RWPE1 (cell line): ENCODE measurements around the gene ICE2.

ENCODE experiments used
- CTCF ChIA-PET: fragments of 350-600 bp; sonication (Branson Sonifier 250); formaldehyde crosslinking; extraction: SDS; loops from one replicate; lab custom pipeline; 2021; lab: Yijun Ruan, JAX
- POLR2A ChIA-PET: fragments of 400-600 bp; formaldehyde crosslinking; extraction: SDS; loops from one replicate; lab custom pipeline; 2020; ENCODE audit warnings: antibody characterized with exemption; ENCODE audit not compliant: low non-redundant PET; lab: Yijun Ruan, JAX
- DNase-seq: peaks from one replicate; pipeline ENCODE4 v3.0.0; 2012; ENCODE audit warnings: low spot score
- H3K27ac ChIP-seq: fragments of 450-650 bp; 2 replicates; pipeline ENCODE4 v1.5.1; 2017
- TF ChIP-seq, protein P1 (sequence below): fragments of 450-650 bp; conservative IDR thresholded peaks from 2 replicates; pipeline ENCODE4 v1.5.1; 2017; ENCODE audit warnings: low read depth, mild to moderate bottlenecking

The ICE2 gene, protein sequence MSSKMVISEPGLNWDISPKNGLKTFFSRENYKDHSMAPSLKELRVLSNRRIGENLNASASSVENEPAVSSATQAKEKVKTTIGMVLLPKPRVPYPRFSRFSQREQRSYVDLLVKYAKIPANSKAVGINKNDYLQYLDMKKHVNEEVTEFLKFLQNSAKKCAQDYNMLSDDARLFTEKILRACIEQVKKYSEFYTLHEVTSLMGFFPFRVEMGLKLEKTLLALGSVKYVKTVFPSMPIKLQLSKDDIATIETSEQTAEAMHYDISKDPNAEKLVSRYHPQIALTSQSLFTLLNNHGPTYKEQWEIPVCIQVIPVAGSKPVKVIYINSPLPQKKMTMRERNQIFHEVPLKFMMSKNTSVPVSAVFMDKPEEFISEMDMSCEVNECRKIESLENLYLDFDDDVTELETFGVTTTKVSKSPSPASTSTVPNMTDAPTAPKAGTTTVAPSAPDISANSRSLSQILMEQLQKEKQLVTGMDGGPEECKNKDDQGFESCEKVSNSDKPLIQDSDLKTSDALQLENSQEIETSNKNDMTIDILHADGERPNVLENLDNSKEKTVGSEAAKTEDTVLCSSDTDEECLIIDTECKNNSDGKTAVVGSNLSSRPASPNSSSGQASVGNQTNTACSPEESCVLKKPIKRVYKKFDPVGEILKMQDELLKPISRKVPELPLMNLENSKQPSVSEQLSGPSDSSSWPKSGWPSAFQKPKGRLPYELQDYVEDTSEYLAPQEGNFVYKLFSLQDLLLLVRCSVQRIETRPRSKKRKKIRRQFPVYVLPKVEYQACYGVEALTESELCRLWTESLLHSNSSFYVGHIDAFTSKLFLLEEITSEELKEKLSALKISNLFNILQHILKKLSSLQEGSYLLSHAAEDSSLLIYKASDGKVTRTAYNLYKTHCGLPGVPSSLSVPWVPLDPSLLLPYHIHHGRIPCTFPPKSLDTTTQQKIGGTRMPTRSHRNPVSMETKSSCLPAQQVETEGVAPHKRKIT

DNA sequence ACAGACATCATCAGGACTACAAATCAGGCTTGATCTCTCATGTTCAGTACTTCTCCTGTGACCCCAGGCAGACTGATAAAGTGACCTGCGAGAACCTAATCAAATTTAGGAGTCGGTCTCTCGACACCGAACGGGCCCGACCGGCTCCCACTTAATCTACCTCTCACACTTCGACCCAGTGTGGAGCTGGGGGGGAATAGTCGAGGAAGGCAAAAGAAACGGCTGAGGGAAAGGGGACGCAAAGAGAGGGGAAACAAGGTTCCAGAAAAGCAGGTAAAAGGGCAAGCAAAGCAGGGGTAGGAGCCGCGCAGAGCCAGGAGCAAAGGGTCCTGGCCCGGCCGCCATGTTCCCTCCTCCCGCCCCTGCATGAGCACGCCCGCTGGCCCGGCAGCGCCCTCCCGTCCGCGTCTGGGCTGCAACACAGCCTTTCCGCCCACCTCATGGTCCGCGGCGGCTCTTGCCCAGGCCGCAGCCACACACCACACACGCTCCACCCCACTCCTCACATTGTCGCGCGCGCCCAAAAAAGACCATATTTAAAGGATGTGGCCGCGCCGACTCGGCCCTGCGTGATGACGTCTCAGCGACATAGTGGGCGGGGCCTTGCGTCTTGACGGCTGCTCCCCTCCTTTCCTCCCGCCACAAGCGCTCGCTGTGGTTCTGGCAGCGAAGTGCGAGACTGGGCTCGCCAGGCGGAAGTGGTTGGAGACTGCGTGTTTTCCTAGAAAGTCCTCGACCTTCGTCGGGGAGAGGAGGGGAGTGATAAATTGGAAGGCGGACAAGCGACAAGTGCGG lies at the start of gene ICE2:
Gene ICE2, minus strand, starts transcription at position 577 of the 795 bp plus-strand sequence. CDS start 1,165 bp downstream, outside the sequence.
- CTCF ChIA-PET, result no interaction called here
- peak; percentile 94 for DNase-seq
- H3K27ac ChIP-seq, result peak within 1 kb of the TSS; percentile 85
- TF ChIP-seq, protein P1, sequence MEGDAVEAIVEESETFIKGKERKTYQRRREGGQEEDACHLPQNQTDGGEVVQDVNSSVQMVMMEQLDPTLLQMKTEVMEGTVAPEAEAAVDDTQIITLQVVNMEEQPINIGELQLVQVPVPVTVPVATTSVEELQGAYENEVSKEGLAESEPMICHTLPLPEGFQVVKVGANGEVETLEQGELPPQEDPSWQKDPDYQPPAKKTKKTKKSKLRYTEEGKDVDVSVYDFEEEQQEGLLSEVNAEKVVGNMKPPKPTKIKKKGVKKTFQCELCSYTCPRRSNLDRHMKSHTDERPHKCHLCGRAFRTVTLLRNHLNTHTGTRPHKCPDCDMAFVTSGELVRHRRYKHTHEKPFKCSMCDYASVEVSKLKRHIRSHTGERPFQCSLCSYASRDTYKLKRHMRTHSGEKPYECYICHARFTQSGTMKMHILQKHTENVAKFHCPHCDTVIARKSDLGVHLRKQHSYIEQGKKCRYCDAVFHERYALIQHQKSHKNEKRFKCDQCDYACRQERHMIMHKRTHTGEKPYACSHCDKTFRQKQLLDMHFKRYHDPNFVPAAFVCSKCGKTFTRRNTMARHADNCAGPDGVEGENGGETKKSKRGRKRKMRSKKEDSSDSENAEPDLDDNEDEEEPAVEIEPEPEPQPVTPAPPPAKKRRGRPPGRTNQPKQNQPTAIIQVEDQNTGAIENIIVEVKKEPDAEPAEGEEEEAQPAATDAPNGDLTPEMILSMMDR, result no peak
- POLR2A ChIA-PET, result no interaction called here

DNA sequence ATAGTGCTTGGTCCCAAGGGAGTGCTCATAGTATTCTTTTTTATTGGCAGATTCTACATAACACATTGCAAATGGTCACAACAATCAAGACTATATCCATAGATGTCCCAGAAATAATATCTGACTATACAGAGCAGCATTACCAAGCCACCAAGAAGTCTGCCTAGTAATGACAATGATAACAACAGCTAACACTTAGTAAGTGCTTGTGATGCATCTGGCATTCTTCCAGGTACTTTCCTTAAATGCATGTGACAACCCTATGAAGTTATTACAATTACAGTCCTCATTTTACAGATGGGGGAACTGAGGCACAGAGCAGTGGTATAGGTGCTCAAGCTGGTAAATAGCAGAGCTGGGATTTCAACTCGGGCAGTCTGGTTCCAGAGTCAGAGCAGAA lies 49.6 kb upstream of the ICE2 start:
- H3K27ac ChIP-seq, result no peak overlapping the region
- no peak for DNase-seq
- ChIA-PET CTCF (interaction anchor here (0.6 kb wide), 2 partner anchors 57 to 121 kb away, joined by 3 to 4 read pairs; no protein-coding TSS in a partner anchor), POLR2A (no interaction called here)
- TF ChIP-seq, protein P1, result no peak

DNA sequence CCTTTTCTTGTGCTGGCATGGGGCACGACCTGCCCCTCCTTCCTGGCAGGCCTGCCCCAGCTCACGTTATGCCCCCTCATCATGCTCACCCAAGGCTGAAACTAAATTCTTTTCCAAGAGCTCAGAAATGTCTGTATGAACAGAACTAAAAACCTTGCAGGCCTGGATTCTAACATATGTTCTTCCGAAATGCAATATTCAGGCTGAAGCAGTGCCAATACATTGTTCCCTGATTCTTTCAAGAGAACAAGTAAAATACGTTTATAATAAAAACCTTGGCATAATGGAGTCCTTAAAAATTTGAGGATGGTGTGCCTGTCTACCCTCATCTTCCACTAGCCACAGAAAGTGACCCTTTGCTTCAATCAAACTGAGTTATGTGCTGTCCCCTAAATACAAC lies 48.5 kb upstream of the ICE2 start:
- H3K27ac ChIP-seq, result no peak overlapping the region
- TF ChIP-seq, protein P1, result no peak
- CTCF ChIA-PET, result interaction anchor here (0.6 to 0.7 kb wide), 2 partner anchors 91 to 211 kb away, joined by 4 to 8 read pairs; no protein-coding TSS in a partner anchor
- no peak for DNase-seq
- POLR2A ChIA-PET, result no interaction called here

DNA sequence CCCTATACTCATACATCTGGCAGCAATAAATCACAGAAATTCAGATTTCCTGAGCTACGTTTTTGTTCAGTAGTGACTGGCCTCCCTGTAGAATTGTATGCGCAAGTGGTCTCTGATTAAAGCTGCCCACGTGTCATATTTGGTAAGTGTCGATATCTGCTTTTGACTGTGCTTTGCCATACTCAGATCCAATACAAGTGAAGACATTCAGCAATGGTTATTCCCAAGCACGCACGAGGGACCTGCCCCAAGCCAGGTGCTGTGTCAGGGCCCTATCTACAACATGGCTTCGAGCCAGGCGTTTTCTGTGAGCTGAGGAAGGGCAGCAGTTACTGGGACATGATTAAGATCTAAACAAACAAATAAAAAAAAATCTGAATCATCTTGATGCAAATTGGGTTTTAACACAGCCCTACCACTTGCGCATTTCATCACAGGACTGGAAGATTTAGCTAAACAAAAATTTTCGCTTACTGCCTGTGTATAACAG lies 47.2 kb upstream of the ICE2 start:
- CTCF ChIA-PET, result no interaction called here
- DNase-seq, result no peak
- POLR2A ChIA-PET, result no interaction called here
- no peak overlapping the region for H3K27ac ChIP-seq
- TF ChIP-seq, protein P1, result no peak

DNA sequence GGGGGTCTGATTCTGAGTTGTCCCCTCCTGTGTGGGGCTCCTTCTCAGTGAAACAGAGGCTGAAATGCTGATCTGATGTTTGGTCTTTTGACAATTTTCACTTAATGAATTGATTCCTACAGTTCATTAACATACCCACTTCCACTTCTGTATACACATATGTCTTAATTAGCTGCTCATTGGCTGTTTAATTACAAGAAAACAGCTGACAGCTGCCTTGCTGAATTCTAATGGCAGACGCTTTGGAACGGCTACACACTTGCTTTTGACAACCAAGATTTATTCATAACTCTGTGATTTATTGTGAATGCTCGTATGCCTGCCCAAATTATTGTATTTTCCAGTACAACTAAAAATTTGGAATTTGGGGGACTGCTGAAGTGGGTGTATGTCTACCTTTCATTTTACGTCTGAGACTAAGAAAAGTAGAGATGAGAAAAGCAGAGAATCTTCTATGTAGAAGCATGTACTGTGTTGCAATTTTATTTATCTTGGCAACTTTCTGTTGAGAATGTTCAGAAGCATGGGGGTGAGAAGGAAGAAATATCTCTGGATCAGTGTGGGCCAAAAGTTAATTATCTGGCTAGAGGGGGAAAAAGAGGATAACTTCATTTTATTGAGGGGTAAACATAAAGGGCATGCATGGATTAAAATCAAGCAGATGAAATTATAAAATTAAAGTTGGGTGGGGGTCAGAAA lies 46.5 kb upstream of the ICE2 start:
- DNase-seq, result no peak
- CTCF ChIA-PET, result no interaction called here
- POLR2A ChIA-PET, result no interaction called here
- TF ChIP-seq, protein P1, result no peak
- no peak overlapping the region for H3K27ac ChIP-seq
